SK-N-SH (cell line): ENCODE results near the gene RAX. TPM values are rescaled to one million over a fixed set of nuclear protein-coding genes. Genes with fewer than 3 reads are reported as not detected.
A peak's percentile ranks its signal among the peaks of the same experiment; 100 is the strongest.

Experiments used
- CTCF ChIA-PET: fragments of 300-600, 350-600 bp; formaldehyde crosslinking; extraction: SDS; loops from one replicate; lab custom pipeline; 2021; lab: Yijun Ruan, JAX
- POLR2A ChIA-PET: fragments of 350-600 bp; sonication (Branson Sonifier 250); formaldehyde crosslinking; extraction: SDS; loops from one replicate; lab custom pipeline; 2020; ENCODE audit warnings: antibody characterized with exemption, inconsistent platforms; lab: Yijun Ruan, JAX
- DNase-seq: peaks from one replicate; pipeline ENCODE4 v3.0.0; 2012
- H2AFZ ChIP-seq: fragments of 200-600 bp; sonication (generic); 2 replicates; pipeline ENCODE4 v1.8.1; 2016; ENCODE audit warnings: antibody characterized with exemption, mild to moderate bottlenecking, low read depth
- H3F3A ChIP-seq: fragments of 200-600 bp; sonication (generic); replicated peaks from 2 replicates; pipeline ENCODE3; 2016; ENCODE audit warnings: antibody characterized with exemption, mild to moderate bottlenecking; ENCODE audit not compliant: insufficient read depth
- H3K27ac ChIP-seq, 2 experiments: fragments of 200-500 bp in 1 of 2; fragments of 200-600 bp in 1 of 2; sonication (Bioruptor generic) in 1 of 2; sonication (generic), shearing (Covaris generic) in 1 of 2; 2 replicates each; pipeline versions ENCODE4 v1.5.1 to v1.6.1; 2014 to 2016; ENCODE audit warnings: low read depth in 2 of 2, inconsistent platforms in 1 of 2, low read length in 1 of 2, mild to moderate bottlenecking in 1 of 2, mixed read lengths in 1 of 2
- H3K27me3 ChIP-seq: fragments of 200-600 bp; sonication (generic), shearing (Covaris generic); 2 replicates; pipeline ENCODE4 v1.6.1; 2016; ENCODE audit warnings: mixed run types; ENCODE audit not compliant: insufficient read depth
- H3K36me3 ChIP-seq, 2 experiments: fragments of 200-500 bp in 1 of 2; fragments of 200-600 bp in 1 of 2; sonication (Bioruptor generic) in 1 of 2; sonication (generic) in 1 of 2; replicated peaks in 1 of 2; 2 replicates each; pipeline versions ENCODE3 to v1.5.1; 2014 to 2016; ENCODE audit warnings: low read length in 1 of 2, mild to moderate bottlenecking in 1 of 2; ENCODE audit not compliant: insufficient read depth in 2 of 2, control insufficient read depth in 1 of 2
- H3K4me1 ChIP-seq, 2 experiments: fragments of 200-500 bp in 1 of 2; fragments of 200-600 bp in 1 of 2; sonication (Bioruptor generic) in 1 of 2; sonication (generic), shearing (Covaris generic) in 1 of 2; 2 replicates each; pipeline versions ENCODE4 v1.5.1 to v1.6.1; 2014 to 2016; ENCODE audit warnings: low read depth in 1 of 2, low read length in 1 of 2, mixed run types in 1 of 2; ENCODE audit not compliant: insufficient read depth in 2 of 2, control insufficient read depth in 1 of 2
- H3K4me2 ChIP-seq: fragments of 200-600 bp; sonication (generic), shearing (Covaris generic); 2 replicates; pipeline ENCODE4 v1.6.1; 2017; ENCODE audit warnings: mixed run types
- H3K4me3 ChIP-seq, 2 experiments: fragments of 200-500 bp in 1 of 2; fragments of 200-600 bp in 1 of 2; sonication (Bioruptor generic) in 1 of 2; sonication (generic), shearing (Covaris generic) in 1 of 2; 2 replicates each; pipeline versions ENCODE4 v1.5.1 to v1.8.1; 2014 to 2016; ENCODE audit warnings: low read depth in 2 of 2, inconsistent platforms in 1 of 2, low read length in 1 of 2, mild to moderate bottlenecking in 1 of 2, mixed read lengths in 1 of 2, moderate library complexity in 1 of 2
- H3K79me2 ChIP-seq: fragments of 200-600 bp; sonication (generic); 2 replicates; pipeline ENCODE4 v1.8.1; 2017; ENCODE audit warnings: mild to moderate bottlenecking; ENCODE audit not compliant: insufficient read depth
- H3K9ac ChIP-seq: fragments of 200-600 bp; sonication (generic); 2 replicates; pipeline ENCODE4 v1.6.1; 2017; ENCODE audit warnings: mixed run types
- H3K9me2 ChIP-seq: fragments of 200-600 bp; sonication (generic); 2 replicates; pipeline ENCODE4 v1.6.1; 2017; ENCODE audit warnings: mixed run types
- H3K9me3 ChIP-seq: fragments of 200-600 bp; sonication (generic); 2 replicates; pipeline ENCODE4 v1.6.1; 2017; ENCODE audit warnings: mixed run types, mild to moderate bottlenecking, moderate library complexity
- H4K20me1 ChIP-seq: fragments of 200-600 bp; sonication (generic); 2 replicates; pipeline ENCODE4 v1.6.1; 2017; ENCODE audit warnings: mild to moderate bottlenecking, mixed run types; ENCODE audit not compliant: insufficient read depth
- CHD2 ChIP-seq: fragments of 150-350 bp; IDR thresholded peaks from 2 replicates; pipeline ENCODE4 v1.6.1; 2018; ENCODE audit warnings: low read length; ENCODE audit not compliant: partially characterized antibody
- FOSL2 ChIP-seq: IDR thresholded peaks from 2 replicates; pipeline ENCODE4 v1.4.0; 2012; ENCODE audit warnings: low read depth, mild to moderate bottlenecking, moderate library complexity, borderline replicate concordance
- JUND ChIP-seq: IDR thresholded peaks from 2 replicates; pipeline ENCODE4 v1.4.0; 2012
- MXI1 ChIP-seq: IDR thresholded peaks from 2 replicates; pipeline ENCODE4 v1.6.1; 2012; ENCODE audit warnings: mild to moderate bottlenecking, low read depth, low read length, improper control_type of control experiment
- NFIC ChIP-seq: IDR thresholded peaks from 2 replicates; pipeline ENCODE4 v1.4.0; 2012; ENCODE audit warnings: borderline replicate concordance
- RCOR1 ChIP-seq: fragments of 150-350 bp; IDR thresholded peaks from 2 replicates; pipeline ENCODE4 v1.6.1; 2017; ENCODE audit warnings: antibody characterized with exemption, low read length
- RFX5 ChIP-seq: IDR thresholded peaks from 2 replicates; pipeline ENCODE4 v1.6.1; 2012; ENCODE audit warnings: mild to moderate bottlenecking, improper control_type of control experiment, low read length
- TEAD4 ChIP-seq: IDR thresholded peaks from 2 replicates; pipeline ENCODE4 v1.4.0; 2012; ENCODE audit warnings: mild to moderate bottlenecking, borderline replicate concordance; ENCODE audit not compliant: insufficient read depth
- YY1 ChIP-seq: IDR thresholded peaks from 2 replicates; pipeline ENCODE4 v1.4.0; 2012; ENCODE audit warnings: low read depth, mild to moderate bottlenecking
- WGBS: methylation state at CpG from one replicate; pipeline ENCODE4 v1.1.6; 2017; ENCODE audit warnings: low lambda C conversion rate; 5-methylcytosine and 5-hydroxymethylcytosine counted together
- polyA plus RNA-seq, 3 experiments: library from polyadenylated mRNA; depleted of rRNA; stranded (reverse); fragments of >200 nt; gene quantifications; 2 replicates each; pipeline ENCODE4 v1.2.3, GENCODE V29; 2012
- TF ChIP-seq, protein P1 (sequence below): IDR thresholded peaks from 2 replicates; pipeline ENCODE4 v1.4.0; 2012; ENCODE audit warnings: low read depth, borderline replicate concordance
- TF ChIP-seq, protein P2 (sequence below): fragments of 200-600 bp; sonication (generic); IDR thresholded peaks from 2 replicates; pipeline ENCODE4 v1.6.1; 2017; ENCODE audit warnings: antibody characterized with exemption, mild to moderate bottlenecking, moderate library complexity
- TF ChIP-seq, protein P3 (sequence below): IDR thresholded peaks from 2 replicates; pipeline ENCODE4; 2012

The RAX gene
- polyA plus RNA-seq, 1 of the 3 experiments (the other 2 are of a cell fraction), result not detected

DNA sequence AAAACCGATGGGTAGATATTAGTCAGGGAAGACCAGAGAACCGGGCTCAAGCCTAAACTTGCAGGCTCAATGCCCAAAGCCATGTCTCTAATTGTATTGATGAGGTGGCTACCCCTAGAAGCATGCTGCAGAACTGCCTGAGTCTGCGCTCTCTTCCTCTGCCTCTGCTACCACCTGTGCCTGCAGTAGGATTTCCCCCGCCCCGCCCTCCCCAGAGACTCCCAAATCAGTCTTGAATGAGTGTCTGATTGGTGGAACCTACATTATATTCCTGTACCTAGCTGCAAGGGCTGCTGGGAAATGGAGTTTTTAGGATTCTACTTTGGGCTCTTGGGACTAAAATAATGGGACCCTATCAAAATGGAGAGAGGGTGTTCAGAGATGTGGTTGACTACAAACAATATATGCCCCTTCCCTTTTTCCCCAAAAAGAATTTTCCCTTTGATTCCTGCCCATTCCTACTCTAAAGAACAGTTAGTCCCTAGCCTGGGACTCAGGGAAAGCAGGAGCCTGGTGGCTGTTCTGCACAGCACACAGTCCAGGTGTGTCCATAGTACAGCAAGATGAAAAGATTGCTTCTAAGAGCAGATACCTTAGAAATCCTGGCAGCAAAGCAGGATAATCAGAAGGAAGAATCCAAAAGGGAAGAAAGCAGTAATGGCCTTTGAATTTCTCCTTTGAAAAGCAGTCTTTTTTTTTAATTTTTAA is 40.8 kb downstream of the RAX start:
- DNase-seq, result no peak
- Histone ChIP-seq H3K36me3 (no peaks in the 10 kb centered on the region), H2AFZ (peak overlapping the region; percentile 58; the same call in 1 of the 2 replicates), H3K4me1 (peaks cover 2 to 43% of the 10 kb centered on the region in 2 experiments; a peak in 3 of 4 replicates), H3K4me2 (peak overlapping the region; percentile 66; the same call in 1 of the 2 replicates), H3K27ac (peak overlapping the region; percentile 47 to 82; a peak in 3 of 4 replicates), H3K4me3 (peak overlapping the region in 1 of 2 experiments; percentile 35; a peak in 1 of 4 replicates), H3K79me2 (no peaks in the 10 kb centered on the region), H3K9ac (peak overlapping the region; percentile 47; the same call in 1 of the 2 replicates), H3K27me3 (no peaks in the 10 kb centered on the region), H3K9me2 (no peaks in the 10 kb centered on the region), H4K20me1 (no peaks in the 10 kb centered on the region), H3F3A (peaks cover 13% of the 10 kb centered on the region), H3K9me3 (no peaks in the 10 kb centered on the region)
- ChIA-PET POLR2A (no interaction called here), CTCF (interaction anchor here (1.2 to 4.6 kb wide), 2 partner anchors 17 to 171 kb away, joined by 4 to 37 read pairs; no protein-coding TSS in a partner anchor)
- 56% methylated on average over 4 of the region's 5 CpGs for WGBS
- TF ChIP-seq, protein P1, sequence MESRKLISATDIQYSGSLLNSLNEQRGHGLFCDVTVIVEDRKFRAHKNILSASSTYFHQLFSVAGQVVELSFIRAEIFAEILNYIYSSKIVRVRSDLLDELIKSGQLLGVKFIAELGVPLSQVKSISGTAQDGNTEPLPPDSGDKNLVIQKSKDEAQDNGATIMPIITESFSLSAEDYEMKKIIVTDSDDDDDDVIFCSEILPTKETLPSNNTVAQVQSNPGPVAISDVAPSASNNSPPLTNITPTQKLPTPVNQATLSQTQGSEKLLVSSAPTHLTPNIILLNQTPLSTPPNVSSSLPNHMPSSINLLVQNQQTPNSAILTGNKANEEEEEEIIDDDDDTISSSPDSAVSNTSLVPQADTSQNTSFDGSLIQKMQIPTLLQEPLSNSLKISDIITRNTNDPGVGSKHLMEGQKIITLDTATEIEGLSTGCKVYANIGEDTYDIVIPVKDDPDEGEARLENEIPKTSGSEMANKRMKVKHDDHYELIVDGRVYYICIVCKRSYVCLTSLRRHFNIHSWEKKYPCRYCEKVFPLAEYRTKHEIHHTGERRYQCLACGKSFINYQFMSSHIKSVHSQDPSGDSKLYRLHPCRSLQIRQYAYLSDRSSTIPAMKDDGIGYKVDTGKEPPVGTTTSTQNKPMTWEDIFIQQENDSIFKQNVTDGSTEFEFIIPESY, result no peak
- TF ChIP-seq FOSL2 (no peak), TEAD4 (no peak), RCOR1 (no peak)
- TF ChIP-seq, protein P2, sequence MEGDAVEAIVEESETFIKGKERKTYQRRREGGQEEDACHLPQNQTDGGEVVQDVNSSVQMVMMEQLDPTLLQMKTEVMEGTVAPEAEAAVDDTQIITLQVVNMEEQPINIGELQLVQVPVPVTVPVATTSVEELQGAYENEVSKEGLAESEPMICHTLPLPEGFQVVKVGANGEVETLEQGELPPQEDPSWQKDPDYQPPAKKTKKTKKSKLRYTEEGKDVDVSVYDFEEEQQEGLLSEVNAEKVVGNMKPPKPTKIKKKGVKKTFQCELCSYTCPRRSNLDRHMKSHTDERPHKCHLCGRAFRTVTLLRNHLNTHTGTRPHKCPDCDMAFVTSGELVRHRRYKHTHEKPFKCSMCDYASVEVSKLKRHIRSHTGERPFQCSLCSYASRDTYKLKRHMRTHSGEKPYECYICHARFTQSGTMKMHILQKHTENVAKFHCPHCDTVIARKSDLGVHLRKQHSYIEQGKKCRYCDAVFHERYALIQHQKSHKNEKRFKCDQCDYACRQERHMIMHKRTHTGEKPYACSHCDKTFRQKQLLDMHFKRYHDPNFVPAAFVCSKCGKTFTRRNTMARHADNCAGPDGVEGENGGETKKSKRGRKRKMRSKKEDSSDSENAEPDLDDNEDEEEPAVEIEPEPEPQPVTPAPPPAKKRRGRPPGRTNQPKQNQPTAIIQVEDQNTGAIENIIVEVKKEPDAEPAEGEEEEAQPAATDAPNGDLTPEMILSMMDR, result no peak

DNA sequence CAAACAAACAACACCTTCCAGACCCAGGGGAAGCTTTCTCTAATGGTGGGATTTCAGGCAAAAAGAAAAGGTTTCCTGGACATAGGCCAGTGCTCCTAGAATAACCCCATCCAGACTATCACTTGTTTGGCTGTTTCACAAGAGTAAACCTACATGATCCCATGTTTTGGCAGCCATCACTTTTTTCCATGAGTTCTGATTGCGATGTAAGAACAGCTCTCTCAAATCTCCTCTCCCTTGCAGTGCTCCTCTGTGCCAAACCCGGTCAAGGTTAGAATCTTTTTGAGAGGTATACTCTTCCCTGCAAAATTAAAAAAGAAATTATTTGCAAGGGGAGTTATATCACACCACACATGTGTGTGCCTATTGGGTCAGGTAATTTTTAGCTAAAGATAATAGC is 41.4 kb downstream of the RAX start:
- DNase-seq, result no peak
- TF ChIP-seq, protein P1, result no peak
- TF ChIP-seq JUND (no peak), CHD2 (no peak), RFX5 (no peak), NFIC (no peak), YY1 (no peak), MXI1 (no peak)
- TF ChIP-seq, protein P3, sequence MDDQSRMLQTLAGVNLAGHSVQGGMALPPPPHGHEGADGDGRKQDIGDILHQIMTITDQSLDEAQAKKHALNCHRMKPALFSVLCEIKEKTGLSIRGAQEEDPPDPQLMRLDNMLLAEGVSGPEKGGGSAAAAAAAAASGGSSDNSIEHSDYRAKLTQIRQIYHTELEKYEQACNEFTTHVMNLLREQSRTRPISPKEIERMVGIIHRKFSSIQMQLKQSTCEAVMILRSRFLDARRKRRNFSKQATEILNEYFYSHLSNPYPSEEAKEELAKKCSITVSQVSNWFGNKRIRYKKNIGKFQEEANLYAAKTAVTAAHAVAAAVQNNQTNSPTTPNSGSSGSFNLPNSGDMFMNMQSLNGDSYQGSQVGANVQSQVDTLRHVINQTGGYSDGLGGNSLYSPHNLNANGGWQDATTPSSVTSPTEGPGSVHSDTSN, result no peak
- H3K79me2 ChIP-seq, result no peaks in the 10 kb centered on the region
- peaks cover 13% of the 10 kb centered on the region for H3F3A ChIP-seq
- H3K9me3 ChIP-seq, result no peaks in the 10 kb centered on the region
- H3K27ac ChIP-seq, result peak overlapping the region in 1 of 2 experiments; percentile 82; a peak in 1 of 4 replicates
- no peaks in the 10 kb centered on the region for H3K27me3 ChIP-seq
- no peaks in the 10 kb centered on the region for H4K20me1 ChIP-seq
- H3K4me2 ChIP-seq, result no peak overlapping the region
- H3K9ac ChIP-seq, result no peak overlapping the region
- CTCF ChIA-PET, result interaction anchor here (0.9 to 4.6 kb wide), 3 partner anchors 17 to 171 kb away, joined by 3 to 37 read pairs (median 4); no protein-coding TSS in a partner anchor
- no peak overlapping the region for H3K4me3 ChIP-seq
- no peak overlapping the region for H2AFZ ChIP-seq
- no peaks in the 10 kb centered on the region for H3K9me2 ChIP-seq
- WGBS, result 48% methylated on average over 2 of the region's 2 CpGs
- H3K4me1 ChIP-seq, result peaks cover 2 to 48% of the 10 kb centered on the region in 2 experiments; a peak in 3 of 4 replicates
- POLR2A ChIA-PET, result no interaction called here
- no peaks in the 10 kb centered on the region for H3K36me3 ChIP-seq
